DND-41 (cell line): ENCODE results near the gene ASTN1.

Source experiments
- ATAC-seq: fragments of 200-7000 bp; cut with Tn5 transposase; 3 replicates; pipeline ENCODE4 v1.9.1; 2021; ENCODE audit warnings: low read depth; ENCODE audit not compliant: insufficient read depth
- DNase-seq: peaks from one replicate; pipeline ENCODE4 v3.0.0-alpha.2; 2020
- H2AFZ ChIP-seq: 2 replicates; pipeline ENCODE4 v1.6.0; 2012; ENCODE audit warnings: low read depth, low read length
- H3K27ac ChIP-seq: 2 replicates; pipeline ENCODE4 v1.5.1; 2012; ENCODE audit warnings: low read length, inconsistent platforms
- H3K27me3 ChIP-seq: fragments of 200-600 bp; sonication (generic); 2 replicates; pipeline ENCODE4 v1.6.0; 2012; ENCODE audit warnings: low read length, mild to moderate bottlenecking, inconsistent platforms; ENCODE audit not compliant: insufficient read depth, poor library complexity
- H3K36me3 ChIP-seq: 2 replicates; pipeline ENCODE4 v1.5.1; 2012; ENCODE audit warnings: low read length, inconsistent platforms; ENCODE audit not compliant: insufficient read depth
- H3K4me1 ChIP-seq: 2 replicates; pipeline ENCODE4 v1.5.1; 2012; ENCODE audit warnings: mild to moderate bottlenecking, low read length; ENCODE audit not compliant: insufficient read depth
- H3K4me2 ChIP-seq: 2 replicates; pipeline ENCODE4 v1.6.0; 2012; ENCODE audit warnings: mild to moderate bottlenecking, moderate library complexity, low read length, inconsistent platforms; ENCODE audit not compliant: insufficient read depth
- H3K4me3 ChIP-seq, 2 experiments: fragments of 200-600 bp in 1 of 2; shearing (Covaris generic) in 1 of 2; 2 replicates each; pipeline ENCODE4 v1.5.1; 2012 to 2016; ENCODE audit warnings: inconsistent platforms in 2 of 2, low read length in 2 of 2, mild to moderate bottlenecking in 2 of 2, low read depth in 1 of 2, moderate library complexity in 1 of 2
- H3K79me2 ChIP-seq: 2 replicates; pipeline ENCODE4 v1.6.0; 2012; ENCODE audit warnings: low read length, inconsistent platforms; ENCODE audit not compliant: insufficient read depth
- H3K9ac ChIP-seq: 2 replicates; pipeline ENCODE4 v1.6.0; 2012; ENCODE audit warnings: low read depth, mild to moderate bottlenecking, inconsistent platforms, low read length, moderate library complexity
- H3K9me3 ChIP-seq: 2 replicates; pipeline ENCODE4 v1.5.1; 2012; ENCODE audit warnings: low read length, moderate library complexity, mild to moderate bottlenecking, inconsistent platforms; ENCODE audit not compliant: insufficient read depth, severe bottlenecking
- H4K20me1 ChIP-seq: 2 replicates; pipeline ENCODE4 v1.6.0; 2012; ENCODE audit warnings: low read length; ENCODE audit not compliant: insufficient read depth
- EZH2 ChIP-seq: IDR thresholded peaks from 3 replicates; pipeline ENCODE4 v1.6.1; 2012; ENCODE audit warnings: borderline replicate concordance, low read depth, mild to moderate bottlenecking, moderate library complexity, low read length, inconsistent platforms; ENCODE audit not compliant: severe bottlenecking
- TF ChIP-seq, protein P1 (sequence below): IDR thresholded peaks from 2 replicates; pipeline ENCODE4 v1.5.1; 2012; ENCODE audit warnings: borderline replicate concordance, low read length, moderate library complexity, mild to moderate bottlenecking; ENCODE audit not compliant: poor library complexity, severe bottlenecking; ENCODE audit errors: extremely low read depth

ASTN1 gene

DNA sequence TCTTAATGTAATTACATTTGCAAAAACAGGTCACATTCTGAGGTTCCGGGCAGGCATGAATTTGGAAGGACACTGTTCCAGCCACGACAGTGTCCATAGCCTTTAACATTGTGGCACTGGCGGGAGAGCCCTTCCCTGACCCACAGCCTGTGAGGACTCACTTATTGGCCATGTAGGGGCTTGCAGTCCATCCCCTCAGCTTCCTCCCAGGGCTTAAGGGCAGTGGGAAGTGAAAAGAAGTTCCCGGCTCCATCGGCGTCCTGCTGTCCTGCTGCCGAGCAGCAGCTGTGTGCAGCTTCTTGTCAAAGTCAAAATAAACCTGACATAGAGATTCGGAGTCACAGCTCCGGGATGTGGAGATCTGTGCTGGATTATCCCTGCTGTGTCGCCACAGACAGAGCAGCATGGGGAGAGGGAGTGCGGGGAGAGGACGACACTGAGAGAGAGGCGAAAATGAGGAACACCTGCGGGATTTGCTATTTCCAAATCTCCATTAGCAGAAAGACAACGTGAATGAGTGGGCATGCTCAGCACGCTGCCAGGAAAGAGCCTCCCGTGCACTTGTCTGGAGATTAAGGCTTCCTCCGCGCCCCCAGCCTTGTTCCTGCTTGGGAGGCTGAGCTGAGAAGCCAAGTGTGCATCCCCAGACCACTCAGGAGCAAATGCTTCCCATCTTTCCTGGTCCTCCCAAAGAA, 260.3 kb downstream of the ASTN1 start:
- no peak overlapping the region; the same call in 1 of the 2 replicates for H2AFZ ChIP-seq
- H3K27me3 ChIP-seq: peaks cover 9% of the 10 kb centered on the region
- no peak overlapping the region for H3K27ac ChIP-seq
- ATAC-seq (no peak), DNase-seq (no peak)
- no peak overlapping the region for H3K4me3 ChIP-seq
- TF ChIP-seq, protein P1, sequence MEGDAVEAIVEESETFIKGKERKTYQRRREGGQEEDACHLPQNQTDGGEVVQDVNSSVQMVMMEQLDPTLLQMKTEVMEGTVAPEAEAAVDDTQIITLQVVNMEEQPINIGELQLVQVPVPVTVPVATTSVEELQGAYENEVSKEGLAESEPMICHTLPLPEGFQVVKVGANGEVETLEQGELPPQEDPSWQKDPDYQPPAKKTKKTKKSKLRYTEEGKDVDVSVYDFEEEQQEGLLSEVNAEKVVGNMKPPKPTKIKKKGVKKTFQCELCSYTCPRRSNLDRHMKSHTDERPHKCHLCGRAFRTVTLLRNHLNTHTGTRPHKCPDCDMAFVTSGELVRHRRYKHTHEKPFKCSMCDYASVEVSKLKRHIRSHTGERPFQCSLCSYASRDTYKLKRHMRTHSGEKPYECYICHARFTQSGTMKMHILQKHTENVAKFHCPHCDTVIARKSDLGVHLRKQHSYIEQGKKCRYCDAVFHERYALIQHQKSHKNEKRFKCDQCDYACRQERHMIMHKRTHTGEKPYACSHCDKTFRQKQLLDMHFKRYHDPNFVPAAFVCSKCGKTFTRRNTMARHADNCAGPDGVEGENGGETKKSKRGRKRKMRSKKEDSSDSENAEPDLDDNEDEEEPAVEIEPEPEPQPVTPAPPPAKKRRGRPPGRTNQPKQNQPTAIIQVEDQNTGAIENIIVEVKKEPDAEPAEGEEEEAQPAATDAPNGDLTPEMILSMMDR: no peak
- TF ChIP-seq EZH2: no peak
- H4K20me1 ChIP-seq: no peaks in the 10 kb centered on the region
- H3K36me3 ChIP-seq: no peaks in the 10 kb centered on the region
- H3K4me2 ChIP-seq: no peak overlapping the region
- H3K9ac ChIP-seq: no peak overlapping the region
- H3K79me2 ChIP-seq: no peaks in the 10 kb centered on the region
- H3K9me3 ChIP-seq: no peaks in the 10 kb centered on the region
- H3K4me1 ChIP-seq: no peaks in the 10 kb centered on the region

DNA sequence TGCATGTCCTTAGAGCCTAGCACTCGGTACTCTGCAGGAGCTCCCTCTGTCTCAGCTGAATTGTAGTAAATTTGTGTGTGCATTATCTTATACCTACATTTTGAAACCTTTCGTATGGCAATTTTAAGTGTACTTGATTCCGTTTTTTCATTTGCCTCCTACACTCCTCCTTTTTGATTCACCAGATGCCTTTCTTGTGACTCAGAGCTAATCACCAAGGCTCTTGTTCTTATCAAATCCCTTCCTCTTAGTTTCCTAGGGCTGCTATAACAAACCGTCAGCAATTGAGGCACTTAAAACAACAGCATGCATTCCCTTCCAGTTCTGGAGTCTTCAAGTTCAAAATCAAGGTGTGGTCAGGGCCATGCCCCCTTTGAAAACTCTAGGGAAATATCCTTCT, 261.0 kb downstream of the ASTN1 start:
- H3K79me2 ChIP-seq: no peaks in the 10 kb centered on the region
- no peak for DNase-seq

DNA sequence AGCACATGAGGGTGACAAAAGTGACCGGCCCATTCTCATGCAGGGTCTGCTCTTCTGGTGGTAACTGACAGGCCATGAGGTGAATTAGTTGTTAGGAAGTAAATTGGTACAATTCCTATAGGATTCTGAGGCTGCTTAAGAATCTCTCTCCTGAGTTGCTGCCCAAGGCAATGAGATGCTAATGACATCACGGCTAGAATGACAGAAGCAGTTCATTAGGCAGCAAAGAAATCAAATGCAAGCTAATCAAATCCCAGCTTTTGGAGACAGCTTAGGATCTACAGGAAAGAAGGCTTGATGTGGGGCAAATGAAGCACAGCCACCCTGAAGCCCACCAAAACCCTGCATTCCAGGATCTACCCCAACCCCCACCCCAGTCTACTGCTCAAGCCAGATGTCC, 265.2 kb downstream of the ASTN1 start:
- Histone ChIP-seq H4K20me1 (no peaks in the 10 kb centered on the region), H3K9ac (no peak overlapping the region), H3K27ac (no peak overlapping the region), H3K4me1 (no peaks in the 10 kb centered on the region), H3K4me2 (no peak overlapping the region), H3K27me3 (peaks cover 2% of the 10 kb centered on the region), H2AFZ (no peak overlapping the region), H3K9me3 (no peaks in the 10 kb centered on the region), H3K79me2 (no peaks in the 10 kb centered on the region), H3K4me3 (no peak overlapping the region), H3K36me3 (no peaks in the 10 kb centered on the region)
- no peak for DNase-seq
- no peak for TF ChIP-seq EZH2
- TF ChIP-seq, protein P1: no peak
- ATAC-seq: no peak

More for the DNA sequence above, 261.0 kb downstream of the ASTN1 start:
- Histone ChIP-seq H3K4me3 (no peak overlapping the region), H2AFZ (no peak overlapping the region), H4K20me1 (no peaks in the 10 kb centered on the region), H3K4me1 (no peaks in the 10 kb centered on the region), H3K27ac (no peak overlapping the region), H3K4me2 (no peak overlapping the region), H3K9ac (no peak overlapping the region), H3K36me3 (no peaks in the 10 kb centered on the region), H3K27me3 (peaks cover 9% of the 10 kb centered on the region), H3K9me3 (no peaks in the 10 kb centered on the region)
- no peak for TF ChIP-seq EZH2
- TF ChIP-seq, protein P1: no peak
- ATAC-seq: no peak
